Motor neuron (in vitro differentiated cells): Measurements from ENCODE around the gene TFAP2A. TPM values are rescaled to one million over a fixed set of nuclear protein-coding genes. Genes with fewer than 3 reads are reported as not detected.
A peak's percentile ranks its signal among the peaks of the same experiment; 100 is the strongest.

Experiments
- ATAC-seq, 8 experiments: fragments of 200-7000 bp; cut with Tn5 transposase; replicated peaks in 6 of 8; 2 replicates each; pipeline ENCODE4 v1.8.0; 2021; ENCODE audit warnings: mild to moderate bottlenecking in 8 of 8, moderate library complexity in 8 of 8
- H3K27ac ChIP-seq, 2 donors: fragments of 250-450 bp; sonication (Bioruptor Pico); 2 replicates each; pipeline ENCODE4 v1.9.0; 2021; ENCODE audit warnings: antibody characterized with exemption in 2 of 2, mild to moderate bottlenecking in 2 of 2, moderate library complexity in 1 of 2
- H3K4me1 ChIP-seq, 2 donors: fragments of 250-450 bp; sonication (Bioruptor Pico); replicated peaks in 1 of 2; 2 replicates each; pipeline ENCODE4 v1.6.1; 2021; ENCODE audit warnings: antibody characterized with exemption in 2 of 2, mild to moderate bottlenecking in 2 of 2, moderate library complexity in 1 of 2
- H3K4me3 ChIP-seq, 5 donors: fragments of 250-450 bp; sonication (Bioruptor Pico); 2 replicates each; pipeline ENCODE4 v1.9.0; 2021; ENCODE audit warnings: antibody characterized with exemption in 5 of 5, mild to moderate bottlenecking in 5 of 5, moderate library complexity in 4 of 5
- WGBS, 10 experiments: fragments of 450-650 bp; shearing (Covaris generic); methylation state at CpG; one replicate each; pipeline ENCODE4 v1.0.0; 2022; 5-methylcytosine and 5-hydroxymethylcytosine counted together
- in situ Hi-C, 9 experiments: fragments of 400-800 bp; cut with MboI; loops; one replicate each; pipeline ENCODE4 v1.15.0; 2021; ENCODE audit warnings: low sequenced_read_pairs in 9 of 9, low pct_unique_long_range_greater_than_20kb in 2 of 9; ENCODE audit not compliant: unreplicated experiment in 9 of 9
- total RNA-seq, 8 experiments: library from RNA; unstranded; fragments of 300-600 nt; gene quantifications; 2 replicates each; pipeline versions ENCODE4 v1.2.3 to v1.2.4, GENCODE V29; 2022

TFAP2A gene
- total RNA-seq, 8 experiments from 2014 or later, result 0.05 to 7.9 (median 1.3) TPM

- in situ Hi-C loops, result no loop called here
- 7 to 39% (median 25%) methylated on average over 1 to 8 of the region's 34 CpGs; no CpG with 5 or more reads in 3 of the 10 experiments for WGBS, 10 experiments
- H3K4me3 ChIP-seq, result no peak overlapping the region
- peaks cover 9 to 18% of the 10 kb centered on the region in 2 donors for H3K4me1 ChIP-seq
- H3K27ac ChIP-seq, result no peak overlapping the region
- no peak for ATAC-seq
Observed at GRCh38 chr6:10381133-10381829, 33.6 kb downstream of the TFAP2A start.

GRCh38 chr6:10375391-10375969 is 39.4 kb downstream of the TFAP2A start:
- in situ Hi-C loops, result no loop called here
- 25 to 100% (median 90%) methylated on average over 1 to 4 of the region's 4 CpGs; no CpG with 5 or more reads in 1 of the 10 experiments for WGBS, 10 experiments
- Histone ChIP-seq H3K27ac (no peak overlapping the region), H3K4me3 (no peak overlapping the region), H3K4me1 (peaks cover 0 to 4% of the 10 kb centered on the region in 2 donors)
- ATAC-seq, result no peak

GRCh38 chr6:10373642-10374359 is 41.1 kb downstream of the TFAP2A start:
- ATAC-seq, result peak in 1 of 8 experiments; percentile 63
- in situ Hi-C loops, result no loop called here
- Histone ChIP-seq H3K27ac (no peak overlapping the region), H3K4me3 (no peak overlapping the region), H3K4me1 (peaks cover 0 to 11% of the 10 kb centered on the region in 2 donors)
- WGBS, 10 experiments, result 13 to 89% (median 67%) methylated on average over 1 to 3 of the region's 3 CpGs; no CpG with 5 or more reads in 1 of the 10 experiments

- Histone ChIP-seq H3K4me3 (no peak overlapping the region), H3K4me1 (peaks cover 0 to 23% of the 10 kb centered on the region in 2 donors), H3K27ac (no peak overlapping the region)
- ATAC-seq, result peak in 2 of 8 experiments; percentile 53 to 82
- WGBS, 10 experiments, result 37 to 100% (median 90%) methylated on average over 2 to 5 of the region's 5 CpGs; no CpG with 5 or more reads in 2 of the 10 experiments
- in situ Hi-C loops, result no loop called here
Observed at GRCh38 chr6:10369896-10370295, 45.0 kb downstream of the TFAP2A start.

DNA sequence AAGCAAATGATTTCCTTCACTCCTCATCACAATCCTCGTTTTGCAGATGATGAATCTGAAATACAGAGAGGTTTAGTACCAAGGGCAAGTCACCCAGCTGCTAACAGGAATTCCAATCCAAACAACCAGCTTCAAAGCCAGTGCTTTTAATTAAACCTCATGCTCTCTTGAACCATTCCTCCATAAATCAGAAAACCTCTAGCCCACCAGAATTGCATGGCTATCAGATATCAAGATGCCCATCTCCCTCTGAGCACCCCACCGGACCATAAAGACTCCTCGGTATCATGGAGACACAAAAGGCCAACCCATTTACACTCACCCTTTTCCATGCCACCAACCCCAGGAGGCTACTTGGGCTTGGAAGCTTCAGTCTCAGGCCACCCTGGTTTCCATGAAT is 46.0 kb downstream of the TFAP2A start:
- in situ Hi-C loops, result no loop called here
- WGBS, 10 experiments, result 0 to 93% (median 32%) methylated on average over 1 to 3 of the region's 3 CpGs; no CpG with 5 or more reads in 2 of the 10 experiments
- Histone ChIP-seq H3K4me3 (no peak overlapping the region), H3K4me1 (peaks cover 0 to 20% of the 10 kb centered on the region in 2 donors), H3K27ac (peak overlapping the region in 1 of 2 donors; percentile 43)
- ATAC-seq, result no peak

DNA sequence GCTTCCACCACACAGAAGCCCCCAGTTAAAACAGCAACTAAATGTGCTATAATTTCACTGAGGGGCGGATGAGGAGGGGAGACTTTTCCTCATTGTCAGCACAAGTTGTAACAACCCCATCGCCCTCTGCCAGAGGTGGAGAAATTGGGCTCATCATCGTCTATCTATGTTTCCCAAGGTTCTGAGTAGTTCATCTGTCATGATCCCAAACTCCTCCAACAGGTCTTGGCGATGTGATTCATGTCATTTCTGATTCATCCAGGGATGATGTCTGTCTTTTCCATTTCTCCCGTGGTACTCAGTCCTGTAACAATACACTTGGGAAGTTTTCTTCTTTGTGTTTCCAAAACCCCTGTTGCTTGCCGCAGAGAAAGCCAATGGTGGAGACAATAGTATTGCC is 51.0 kb downstream of the TFAP2A start:
- H3K4me3 ChIP-seq, result no peak overlapping the region
- H3K27ac ChIP-seq, result no peak overlapping the region
- H3K4me1 ChIP-seq, result peaks cover 0 to 13% of the 10 kb centered on the region in 2 donors
- in situ Hi-C loops, result no loop called here
- ATAC-seq, result no peak
- 0 to 100% (median 80%) methylated on average over 1 to 5 of the region's 6 CpGs; no CpG with 5 or more reads in 1 of the 10 experiments for WGBS, 10 experiments

- 27 to 94% (median 50%) methylated on average over 2 of the region's 2 CpGs; no CpG with 5 or more reads in 2 of the 10 experiments for WGBS, 10 experiments
- Histone ChIP-seq H3K27ac (no peak overlapping the region), H3K4me1 (no peaks in the 10 kb centered on the region), H3K4me3 (no peak overlapping the region)
- in situ Hi-C loops, result no loop called here
- ATAC-seq, result no peak
Observed at GRCh38 chr6:10362300-10362699, 52.6 kb downstream of the TFAP2A start.

DNA sequence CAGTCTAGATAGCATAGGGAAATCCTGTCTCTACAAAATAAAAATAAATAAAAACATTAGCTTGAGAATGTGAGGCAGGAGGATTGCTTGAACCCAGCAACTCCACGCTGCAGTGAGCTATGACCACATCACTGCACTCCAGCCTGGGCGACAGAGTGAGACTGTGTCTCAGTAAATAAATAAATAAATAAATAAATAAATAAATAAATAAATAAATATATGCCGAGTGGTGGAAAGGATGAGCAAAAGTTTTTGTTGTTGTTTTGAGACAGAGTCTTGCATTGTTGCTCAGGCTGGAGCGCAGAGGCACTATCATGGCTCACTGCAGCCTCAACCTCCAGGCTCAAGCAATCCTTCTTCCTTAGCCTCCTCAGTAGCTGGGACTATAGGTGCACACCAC is 53.4 kb downstream of the TFAP2A start:
- Histone ChIP-seq H3K4me3 (no peak overlapping the region), H3K27ac (no peak overlapping the region), H3K4me1 (no peaks in the 10 kb centered on the region)
- in situ Hi-C loops, result no loop called here
- WGBS, 10 experiments, result 30 to 100% (median 94%) methylated on average over 1 to 3 of the region's 4 CpGs; no CpG with 5 or more reads in 1 of the 10 experiments
- ATAC-seq, result no peak

DNA sequence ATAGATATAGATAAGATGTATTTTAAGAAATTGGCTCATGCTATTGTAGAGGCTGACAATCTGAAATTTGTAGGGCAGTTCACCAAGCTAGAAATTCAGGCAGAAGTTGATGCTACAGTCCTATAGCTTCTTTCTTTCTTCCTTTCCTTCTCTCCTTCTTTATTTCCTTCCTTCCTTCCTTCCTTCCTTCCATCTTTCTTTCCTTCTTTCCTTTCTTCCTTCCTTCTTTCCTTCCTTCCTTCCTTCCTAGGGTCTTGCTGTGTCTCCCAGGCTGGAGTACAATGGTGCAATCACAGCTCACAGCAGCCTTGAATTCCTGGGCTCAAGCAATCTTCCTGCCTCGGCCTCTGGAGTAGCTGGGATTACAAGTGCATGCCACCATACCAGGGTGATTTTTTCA is 55.3 kb downstream of the TFAP2A start:
- 9 to 83% (median 75%) methylated on average over 1 of the region's 1 CpG; no CpG with 5 or more reads in 3 of the 10 experiments for whole genome bisulfite sequencing, 10 experiments
- in situ Hi-C loops, result no loop called here
- Histone ChIP-seq H3K4me1 (no peaks in the 10 kb centered on the region), H3K27ac (no peak overlapping the region), H3K4me3 (no peak overlapping the region)
- no peak for ATAC-seq

DNA sequence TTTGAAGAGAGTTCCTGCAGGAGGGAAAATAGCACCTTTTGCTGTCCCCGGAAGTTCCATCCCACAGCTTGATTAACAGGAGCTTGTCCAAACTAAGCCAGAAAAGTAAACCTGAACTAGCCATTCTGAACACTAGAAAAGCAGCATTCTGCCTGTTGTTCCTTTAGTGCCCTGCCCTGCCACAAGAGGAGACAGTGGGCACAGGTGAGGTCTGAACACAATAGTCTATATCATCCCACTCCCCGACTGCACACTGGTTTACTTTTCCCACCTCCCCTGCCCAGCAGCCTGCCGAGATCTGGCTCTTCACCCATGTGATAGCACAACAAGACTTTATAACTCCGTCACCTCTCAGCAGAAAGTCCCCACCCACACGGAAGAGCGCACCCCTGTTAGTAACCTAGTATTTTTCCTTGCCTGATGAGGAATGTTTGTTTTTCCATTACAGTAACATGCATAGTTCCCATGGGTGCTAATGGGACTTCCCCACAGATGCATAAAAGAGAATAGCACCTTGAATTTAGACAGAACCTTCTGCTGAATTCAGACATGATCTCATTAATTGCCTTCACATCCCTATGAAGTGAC is 59.7 kb downstream of the TFAP2A start:
- Histone ChIP-seq H3K27ac (no peak overlapping the region), H3K4me1 (no peaks in the 10 kb centered on the region), H3K4me3 (no peak overlapping the region)
- WGBS, 10 experiments, result 0 to 100% (median 58%) methylated on average over 1 to 4 of the region's 6 CpGs; no CpG with 5 or more reads in 2 of the 10 experiments
- no peak for ATAC-seq
- in situ Hi-C loops, result no loop called here

- 8 to 100% (median 68%) methylated on average over 2 to 11 of the region's 12 CpGs; no CpG with 5 or more reads in 2 of the 10 experiments for WGBS, 10 experiments
- in situ Hi-C loops, result no loop called here
- ATAC-seq, result no peak
Observed at GRCh38 chr6:10351791-10352190, 63.1 kb downstream of the TFAP2A start.

GRCh38 chr6:10350720-10351119 is 64.2 kb downstream of the TFAP2A start:
- WGBS, 10 experiments, result 0 to 100% (median 88%) methylated on average over 1 to 2 of the region's 2 CpGs; no CpG with 5 or more reads in 1 of the 10 experiments

More at GRCh38 chr6:10351791-10352190, 63.1 kb downstream of the TFAP2A start:
- H3K4me3 ChIP-seq, result no peak overlapping the region
- no peaks in the 10 kb centered on the region for H3K4me1 ChIP-seq
- no peak overlapping the region for H3K27ac ChIP-seq

More at GRCh38 chr6:10350720-10351119, 64.2 kb downstream of the TFAP2A start:
- H3K27ac ChIP-seq, result no peak overlapping the region
- in situ Hi-C loops, result no loop called here
- no peak overlapping the region for H3K4me3 ChIP-seq
- H3K4me1 ChIP-seq, result no peaks in the 10 kb centered on the region
- ATAC-seq, result no peak
